IMR-90 (cell line): ENCODE data around the gene TMEM106A. TPM values are rescaled to one million over a fixed set of nuclear protein-coding genes. Genes with fewer than 3 reads are reported as not detected.
"Not testable (repeated sequence)": the region's sequence is repeated elsewhere in the genome, so short reads cannot be mapped to it uniquely, and the experiment has no call there.

Experiments
- ATAC-seq: fragments of 200-7000 bp; cut with Tn5 transposase; 2 replicates; pipeline ENCODE4 v1.9.1; 2020; ENCODE audit warnings: low read depth, mild to moderate bottlenecking, moderate library complexity
- BruUV-seq: library from RNA; stranded (reverse); fragments of 400-500 nt; replicated peaks from 2 replicates; lab custom pipeline; 2021; lab: Mats Ljungman, UMichigan
- CTCF ChIA-PET: fragments of 300-600 bp; formaldehyde crosslinking; extraction: SDS; loops from one replicate; lab custom pipeline; 2021; ENCODE audit warnings: antibody characterized with exemption; lab: Yijun Ruan, JAX
- POLR2A ChIA-PET: fragments of 300-600 bp; sonication (Branson Sonifier 250); formaldehyde crosslinking; loops from one replicate; lab custom pipeline; 2022; ENCODE audit warnings: antibody characterized with exemption; ENCODE audit not compliant: unreplicated experiment; lab: Charles Lee
- DNase-seq: peaks from one replicate; pipeline ENCODE4 v3.0.0; 2013
- H2AFZ ChIP-seq: replicated peaks from 2 replicates; pipeline ENCODE3; 2013; ENCODE audit warnings: low read length, mild to moderate bottlenecking; ENCODE audit not compliant: poor library complexity
- H2AK5ac ChIP-seq: 2 replicates; pipeline ENCODE4 v1.6.1; 2013; ENCODE audit warnings: low read depth, low read length, inconsistent platforms
- H2AK9ac ChIP-seq: replicated peaks from 2 replicates; pipeline ENCODE3; 2013; ENCODE audit warnings: mild to moderate bottlenecking, low read depth, low read length, moderate library complexity; ENCODE audit not compliant: poor library complexity
- H2BK120ac ChIP-seq: 2 replicates; pipeline ENCODE4 v1.6.1; 2013; ENCODE audit warnings: low read depth, low read length, inconsistent platforms
- H2BK15ac ChIP-seq: 3 replicates; pipeline ENCODE4 v1.6.1; 2013; ENCODE audit warnings: low read depth, low read length, inconsistent platforms
- H2BK20ac ChIP-seq: 2 replicates; pipeline ENCODE4 v1.6.1; 2013; ENCODE audit warnings: low read depth, mild to moderate bottlenecking, inconsistent platforms, low read length, moderate library complexity
- H2BK5ac ChIP-seq: 2 replicates; pipeline ENCODE4 v1.6.1; 2013; ENCODE audit warnings: mild to moderate bottlenecking, low read depth, low read length, inconsistent platforms; ENCODE audit not compliant: poor library complexity, severe bottlenecking
- H3K14ac ChIP-seq: replicated peaks from 2 replicates; pipeline ENCODE4 v1.6.1; 2013; ENCODE audit warnings: low read depth, low read length, inconsistent platforms
- H3K18ac ChIP-seq: 2 replicates; pipeline ENCODE4 v1.6.1; 2013; ENCODE audit warnings: low read depth, low read length, control low read depth
- H3K23ac ChIP-seq: 2 replicates; pipeline ENCODE4 v1.6.1; 2013; ENCODE audit warnings: low read depth, low read length, inconsistent platforms
- H3K27ac ChIP-seq: 2 replicates; pipeline ENCODE4 v1.5.1; 2013; ENCODE audit warnings: mild to moderate bottlenecking, control low read depth, low read length; ENCODE audit not compliant: insufficient read depth
- H3K27me3 ChIP-seq: 2 replicates; pipeline ENCODE4 v1.6.1; 2013; ENCODE audit warnings: low read length; ENCODE audit not compliant: control insufficient read depth, insufficient read depth
- H3K36me3 ChIP-seq: 2 replicates; pipeline ENCODE4 v1.6.1; 2013; ENCODE audit warnings: low read length, mixed read lengths; ENCODE audit not compliant: control insufficient read depth, insufficient read depth
- H3K4ac ChIP-seq: 2 replicates; pipeline ENCODE4 v1.6.1; 2013; ENCODE audit warnings: low read depth, low read length, inconsistent platforms
- H3K4me1 ChIP-seq: 2 replicates; pipeline ENCODE4 v1.6.1; 2013; ENCODE audit warnings: low read length, mixed read lengths; ENCODE audit not compliant: control insufficient read depth, insufficient read depth
- H3K4me2 ChIP-seq: 2 replicates; pipeline ENCODE4 v1.6.1; 2013; ENCODE audit warnings: low read depth, mild to moderate bottlenecking, control low read depth, low read length, moderate library complexity
- H3K4me3 ChIP-seq: 2 replicates; pipeline ENCODE4 v1.5.1; 2013; ENCODE audit warnings: low read depth, mild to moderate bottlenecking, control low read depth, low read length, moderate library complexity; ENCODE audit not compliant: insufficient read depth
- H3K56ac ChIP-seq: 2 replicates; pipeline ENCODE4 v1.6.1; 2013; ENCODE audit warnings: low read length, inconsistent platforms; ENCODE audit not compliant: insufficient read depth; ENCODE audit errors: extremely low read depth
- H3K79me1 ChIP-seq, 2 experiments: 2 replicates each; pipeline ENCODE4 v1.6.1; 2013; ENCODE audit warnings: low read length in 2 of 2, inconsistent platforms in 1 of 2, low read depth in 1 of 2
- H3K9ac ChIP-seq: 2 replicates; pipeline ENCODE4 v1.6.1; 2013; ENCODE audit warnings: low read depth, low read length, control low read depth
- H3K9me1 ChIP-seq: 2 replicates; pipeline ENCODE4 v1.6.1; 2013; ENCODE audit warnings: low read length, inconsistent platforms; ENCODE audit not compliant: insufficient read depth
- H3K9me3 ChIP-seq: 2 replicates; pipeline ENCODE4 v1.6.1; 2013; ENCODE audit warnings: low read length; ENCODE audit not compliant: control insufficient read depth, insufficient read depth
- H4K20me1 ChIP-seq: 2 replicates; pipeline ENCODE4 v1.6.1; 2013; ENCODE audit warnings: low read length, inconsistent platforms; ENCODE audit not compliant: insufficient read depth
- H4K5ac ChIP-seq: 2 replicates; pipeline ENCODE4 v1.6.1; 2013; ENCODE audit warnings: mild to moderate bottlenecking, low read depth, low read length, control low read depth
- H4K8ac ChIP-seq, 2 experiments: 2 replicates each; pipeline ENCODE4 v1.6.1; 2013; ENCODE audit warnings: low read depth in 2 of 2, low read length in 2 of 2, control low read depth in 1 of 2, inconsistent platforms in 1 of 2
- H4K91ac ChIP-seq: 2 replicates; pipeline ENCODE4 v1.6.1; 2013; ENCODE audit warnings: low read depth, low read length, inconsistent platforms; ENCODE audit not compliant: insufficient read depth
- WGBS, 2 experiments: methylation state at CpG; one replicate each; pipeline versions ENCODE4 v1.1.5 to v1.1.7; 2013; ENCODE audit warnings: missing lambda C conversion rate in 2 of 2; ENCODE audit not compliant: insufficient read length in 1 of 2; ENCODE audit errors: extremely low coverage in 2 of 2; 5-methylcytosine and 5-hydroxymethylcytosine counted together
- dilution Hi-C: fragments of 300-500 bp; cut with HindIII; formaldehyde crosslinking; loops from one replicate; pipeline ENCODE4 v1.14.3; 2018; ENCODE audit warnings: low sequenced_read_pairs; ENCODE audit not compliant: unreplicated experiment
- in situ Hi-C: fragments of 300-500 bp; cut with MboI; formaldehyde crosslinking; loops from 3 replicates; pipeline ENCODE4 v1.14.3; 2019; ENCODE audit warnings: low sequenced_read_pairs, inconsistent platforms, mixed read lengths
- intact Hi-C: fragments of 100-400 bp; cut with micrococcal nuclease; formaldehyde crosslinking; loops from 2 replicates; pipeline ENCODE4 v1.10.0; 2022
- microRNA-seq, 2 experiments: library from miRNA; stranded (forward) in 1 of 2; unstranded in 1 of 2; fragments of 10-50 nt in 1 of 2; fragments of <30 nt in 1 of 2; gene quantifications in 1 of 2; microRNA quantifications in 1 of 2; one replicate each; pipeline versions ENCODE3 to v1.1.0; 2013 to 2020; ENCODE audit not compliant: insufficient read depth in 1 of 2, insufficient read length in 1 of 2, unreplicated experiment in 1 of 2
- polyA plus RNA-seq, 3 experiments: library from polyadenylated mRNA; depleted of rRNA; stranded (reverse); fragments of >200 nt; gene quantifications; 2 replicates each; pipeline ENCODE4 v1.2.3, GENCODE V29; 2012; ENCODE audit warnings: low replicate concordance in 1 of 3
- small RNA-seq, 5 experiments: library from RNA; depleted of rRNA; stranded (forward); fragments of <200 nt; gene quantifications; one replicate each; pipeline ENCODE3, GENCODE V24; 2012
- total RNA-seq: library from RNA; depleted of rRNA; stranded (reverse); fragments of >200 nt; gene quantifications from 2 replicates; pipeline ENCODE4 v1.2.3, GENCODE V29; 2012; rRNA removed

The TMEM106A gene
- total and polyA plus RNA-seq, 2 of the 4 experiments (the other 2 are of a cell fraction), result 2.2 to 7.5 TPM

- H2AK5ac ChIP-seq, H3K27me3 ChIP-seq, intact Hi-C loops, H3K36me3 ChIP-seq, H3K23ac ChIP-seq, POLR2A ChIA-PET, H4K5ac ChIP-seq, H3K79me1 ChIP-seq, in situ Hi-C loops, H3K4me2 ChIP-seq, H3K4ac ChIP-seq, H4K91ac ChIP-seq, DNase-seq, H3K14ac ChIP-seq, H3K9me1 ChIP-seq, H3K18ac ChIP-seq, H2BK5ac ChIP-seq, H3K27ac ChIP-seq, H3K9me3 ChIP-seq, dilution Hi-C loops, H2BK15ac ChIP-seq, H4K20me1 ChIP-seq, H3K4me1 ChIP-seq, H2AK9ac ChIP-seq, H3K9ac ChIP-seq, CTCF ChIA-PET, BruUV-seq, H2AFZ ChIP-seq, H3K56ac ChIP-seq, H2BK120ac ChIP-seq, H3K4me3 ChIP-seq, H2BK20ac ChIP-seq, ATAC-seq, H4K8ac ChIP-seq: not testable (repeated sequence)
- WGBS, 2 experiments, result no CpG with 5 or more reads among the region's 23 CpGs
These were observed 34.8 kb downstream of the TMEM106A start for GRCh38 chr17:43246456-43246855.

Small RNA genes within 50 kb of the gene (microRNA-seq; reads per million reads assigned to microRNA genes)
- gene AC060780.2 (ENCODE audit: insufficient read depth, insufficient read length), result not detected
- not detected for gene AC060780.3 (ENCODE audit: insufficient read depth, insufficient read length)
- not detected for gene RF00004 (ENCODE audit: insufficient read depth, insufficient read length)
- not detected for gene RNU2-1 (ENCODE audit: insufficient read depth, insufficient read length)

Small RNA genes within 50 kb of the gene (small RNA-seq; reads per million reads assigned to genes)
- gene AC060780.2 (0 to 0.08 (median 0) reads per million in 5 experiments), gene AC060780.3 (0 to 0.07 (median 0) reads per million in 5 experiments), gene RF00004 (0 to 0.04 (median 0) reads per million in 5 experiments), gene RNU2-1 (0 reads per million in 5 experiments)

Other genes starting within 250 kb of the TMEM106A start
- 55.0 and 58.9 TPM in 2 replicates for gene AARSD1, start 247.4 kb upstream of the TMEM106A start, total RNA-seq
- 53.0 and 58.9 TPM in 2 replicates for gene AARSD1, start 247.4 kb upstream of the TMEM106A start, polyA plus RNA-seq (2012; rRNA removed)
- gene PTGES3L, start 231.8 kb upstream of the TMEM106A start, total RNA-seq, result 1.4 and 2.2 TPM in 2 replicates
- gene PTGES3L, start 231.8 kb upstream of the TMEM106A start, polyA plus RNA-seq (2012; rRNA removed), result 1.7 and 2.4 TPM in 2 replicates
- 7.0 and 8.1 TPM in 2 replicates for gene RUNDC1, start 231.3 kb upstream of the TMEM106A start, total RNA-seq
- gene RUNDC1, start 231.3 kb upstream of the TMEM106A start, polyA plus RNA-seq (2012; rRNA removed), result 7.4 and 7.9 TPM in 2 replicates
- 1,595 and 1,663 TPM in 2 replicates for gene RPL27, start 213.5 kb upstream of the TMEM106A start, total RNA-seq
- 2,806 and 4,622 TPM in 2 replicates for gene RPL27, start 213.5 kb upstream of the TMEM106A start, polyA plus RNA-seq (2012; rRNA removed)
- gene IFI35, start 205.1 kb upstream of the TMEM106A start, total RNA-seq, result 13.1 and 17.0 TPM in 2 replicates
- 15.0 and 15.8 TPM in 2 replicates for gene IFI35, start 205.1 kb upstream of the TMEM106A start, polyA plus RNA-seq (2012; rRNA removed)
- gene VAT1, start 189.5 kb upstream of the TMEM106A start, total RNA-seq, result 81.1 and 101 TPM in 2 replicates
- 97.3 and 108 TPM in 2 replicates for gene VAT1, start 189.5 kb upstream of the TMEM106A start, polyA plus RNA-seq (2012; rRNA removed)
- gene RND2, start 186.6 kb upstream of the TMEM106A start, total RNA-seq, result 1.1 TPM in 2 replicates
- gene RND2, start 186.6 kb upstream of the TMEM106A start, polyA plus RNA-seq (2012; rRNA removed), result 1.8 and 1.9 TPM in 2 replicates
- 17.7 and 20.0 TPM in 2 replicates for gene BRCA1, start 86.5 kb upstream of the TMEM106A start, total RNA-seq
- 8.3 and 9.5 TPM in 2 replicates for gene BRCA1, start 86.5 kb upstream of the TMEM106A start, polyA plus RNA-seq (2012; rRNA removed)
- gene NBR1, start 40.7 kb upstream of the TMEM106A start, total RNA-seq, result 105 and 132 TPM in 2 replicates
- 47.7 and 52.4 TPM in 2 replicates for gene NBR1, start 40.7 kb upstream of the TMEM106A start, polyA plus RNA-seq (2012; rRNA removed)
- gene CCDC200, start 16.7 kb downstream of the TMEM106A start, total RNA-seq, result not detected in 2 replicates
- not detected in 2 replicates for gene CCDC200, start 16.7 kb downstream of the TMEM106A start, polyA plus RNA-seq (2012; rRNA removed)
- not detected in 2 replicates for gene RNU2-1, start 22.1 kb downstream of the TMEM106A start, total RNA-seq
- not detected in 2 replicates for gene RNU2-1, start 22.1 kb downstream of the TMEM106A start, polyA plus RNA-seq (2012; rRNA removed)
- 12.5 and 12.8 TPM in 2 replicates for gene ARL4D, start 187.1 kb downstream of the TMEM106A start, total RNA-seq
- gene ARL4D, start 187.1 kb downstream of the TMEM106A start, polyA plus RNA-seq (2012; rRNA removed), result 25.5 and 30.7 TPM in 2 replicates